Mammary epithelial cell (primary cell): ENCODE data around the gene GID8.

ENCODE experiments used
- EZH2 ChIP-seq: IDR thresholded peaks from 2 replicates; pipeline ENCODE4 v1.6.1; 2012; ENCODE audit warnings: low read length, inconsistent platforms, borderline replicate concordance
- TF ChIP-seq, protein P1 (sequence below), 2 donors: IDR thresholded peaks in 1 of 2; conservative IDR thresholded peaks in 1 of 2; 2 replicates each; pipeline ENCODE4 v1.5.1; 2011 to 2012; ENCODE audit warnings: inconsistent platforms in 2 of 2, low read length in 2 of 2, mild to moderate bottlenecking in 2 of 2, control low read depth in 1 of 2, low read depth in 1 of 2; ENCODE audit not compliant: insufficient read depth in 1 of 2; ENCODE audit errors: extremely low read depth in 1 of 2

DNA sequence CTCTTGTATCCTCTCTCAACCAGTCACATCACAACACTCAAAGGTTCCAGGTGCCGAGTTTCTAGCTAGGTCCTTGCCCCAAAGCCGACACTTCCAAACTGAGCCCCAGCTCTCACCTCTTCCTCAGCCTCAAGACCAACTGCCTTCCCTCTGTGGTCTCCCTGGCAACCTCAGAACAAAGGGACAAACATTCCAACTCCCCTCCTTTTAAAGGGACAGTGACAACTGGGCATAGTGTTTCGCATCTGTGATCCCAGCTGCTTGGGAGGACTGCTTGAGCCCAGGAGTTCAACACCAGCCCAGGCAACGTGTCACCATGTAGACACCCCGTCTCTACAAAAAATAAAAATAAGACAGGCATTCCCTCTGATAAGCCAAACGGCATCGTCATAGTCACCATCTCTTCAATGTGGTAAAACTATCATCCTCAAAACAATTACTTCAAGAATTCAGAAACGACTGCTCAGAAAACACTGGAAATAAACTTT, 22.9 kb upstream of the GID8 start:
- TF ChIP-seq, protein P1, sequence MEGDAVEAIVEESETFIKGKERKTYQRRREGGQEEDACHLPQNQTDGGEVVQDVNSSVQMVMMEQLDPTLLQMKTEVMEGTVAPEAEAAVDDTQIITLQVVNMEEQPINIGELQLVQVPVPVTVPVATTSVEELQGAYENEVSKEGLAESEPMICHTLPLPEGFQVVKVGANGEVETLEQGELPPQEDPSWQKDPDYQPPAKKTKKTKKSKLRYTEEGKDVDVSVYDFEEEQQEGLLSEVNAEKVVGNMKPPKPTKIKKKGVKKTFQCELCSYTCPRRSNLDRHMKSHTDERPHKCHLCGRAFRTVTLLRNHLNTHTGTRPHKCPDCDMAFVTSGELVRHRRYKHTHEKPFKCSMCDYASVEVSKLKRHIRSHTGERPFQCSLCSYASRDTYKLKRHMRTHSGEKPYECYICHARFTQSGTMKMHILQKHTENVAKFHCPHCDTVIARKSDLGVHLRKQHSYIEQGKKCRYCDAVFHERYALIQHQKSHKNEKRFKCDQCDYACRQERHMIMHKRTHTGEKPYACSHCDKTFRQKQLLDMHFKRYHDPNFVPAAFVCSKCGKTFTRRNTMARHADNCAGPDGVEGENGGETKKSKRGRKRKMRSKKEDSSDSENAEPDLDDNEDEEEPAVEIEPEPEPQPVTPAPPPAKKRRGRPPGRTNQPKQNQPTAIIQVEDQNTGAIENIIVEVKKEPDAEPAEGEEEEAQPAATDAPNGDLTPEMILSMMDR (conservative IDR thresholded peaks at IDR 0.05 in 1 of 2, IDR thresholded peaks at IDR 0.05 in 1 of 2; ENCODE audit: extremely low read depth in 1 of 2, insufficient read depth in 1 of 2, low read depth in 1 of 2, low read length in 2 of 2): no peak
- no peak for TF ChIP-seq EZH2
